ENCODE measurements around the gene ODAD4. TPM values are rescaled to one million over a fixed set of nuclear protein-coding genes. Genes with fewer than 3 reads are reported as not detected.

Gene ODAD4
- total RNA-seq, 1 experiment from 2014 or later: 0.98 TPM

- Histone ChIP-seq H3K4me3 (ENCODE audit: low read depth, low read length) (peak overlapping the region; percentile 66), H3K4me1 (peaks cover 48% of the 10 kb centered on the region), H3K9me3 (no peaks in the 10 kb centered on the region), H3K36me3 (ENCODE audit: control insufficient read depth, insufficient read depth, low read length) (no peaks in the 10 kb centered on the region), H3K27me3 (replicated peaks; ENCODE audit: control insufficient read depth, insufficient read depth, low read length) (no peaks in the 10 kb centered on the region)
- intact Hi-C loops (cut with micrococcal nuclease; ENCODE audit: unreplicated experiment): loop anchor here (2.0 kb wide), 2 partner anchors 49 to 101 kb away; partner anchors contain the start of gene CNP
- H3K9me3 Mint-ChIP-seq (ENCODE audit: unreplicated experiment): no peaks in the 10 kb centered on the region
- no TSS peak for BruUV-seq (replicated peaks)
- ChIA-PET CTCF (interaction anchor here (0.6 to 3.6 kb wide), 8 partner anchors 10 to 132 kb away, joined by 3 to 28 read pairs (median 6); partner anchors contain the start of genes JUP and ODAD4), POLR2A (interaction anchor here (0.8 to 2.8 kb wide), 6 partner anchors 9 to 691 kb away, joined by 3 to 31 read pairs (median 4); partner anchors contain the start of genes JUP, KLHL11, ODAD4 and RETREG3)
- peaks cover 59% of the 10 kb centered on the region for H3K36me3 Mint-ChIP-seq (ENCODE audit: insufficient read depth, unreplicated experiment)
- TF ChIP-seq CTCF (IDR thresholded peaks at IDR 0.05; ENCODE audit: insufficient read depth in 1 of 2, low read depth in 1 of 2, low read length in 1 of 2, severe bottlenecking in 1 of 2, unreplicated experiment in 1 of 2): no peak
- DNase-seq: no peak
- H3K4me3 Mint-ChIP-seq (ENCODE audit: unreplicated experiment): peak overlapping the region; percentile 94
- H3K27ac Mint-ChIP-seq (ENCODE audit: unreplicated experiment): peak overlapping the region; percentile 79
- peaks cover 35% of the 10 kb centered on the region for H3K4me1 Mint-ChIP-seq (ENCODE audit: low read depth, unreplicated experiment)
- no peaks in the 10 kb centered on the region for H3K27me3 Mint-ChIP-seq (ENCODE audit: insufficient read depth, unreplicated experiment)
Observed at GRCh38 chr17:41917679-41918313, 12.6 kb upstream of the ODAD4 start.

GRCh38 chr17:41918314-41919164, 11.9 kb upstream of the ODAD4 start, which contains the start of gene ACLY:
Gene ACLY, minus strand, starts transcription at chr17:41918951. Its CDS starts 5,078 bp downstream, at chr17:41913873.
- CTCF ChIA-PET: interaction anchor here (0.6 to 3.6 kb wide), 6 partner anchors 11 to 132 kb away, joined by 3 to 28 read pairs (median 7); partner anchors contain the start of genes JUP and ODAD4
- no peak for TF ChIP-seq CTCF (IDR thresholded peaks at IDR 0.05; ENCODE audit: insufficient read depth in 1 of 2, low read depth in 1 of 2, low read length in 1 of 2, severe bottlenecking in 1 of 2, unreplicated experiment in 1 of 2)

More at GRCh38 chr17:41918314-41919164, 11.9 kb upstream of the ODAD4 start, which contains the start of gene ACLY:
- intact Hi-C loops (cut with micrococcal nuclease; ENCODE audit: unreplicated experiment): loop anchor here (1.0 to 2.0 kb wide), 3 partner anchors 12 to 100 kb away; partner anchors contain the start of genes CNP and ODAD4
- DNase-seq: peak; percentile 98 to 100
- Histone ChIP-seq H3K4me3 (ENCODE audit: low read depth, low read length) (peak within 1 kb of the TSS; percentile 66), H3K36me3 (ENCODE audit: control insufficient read depth, insufficient read depth, low read length) (no peaks in the 10 kb centered on the region), H3K27me3 (replicated peaks; ENCODE audit: control insufficient read depth, insufficient read depth, low read length) (no peaks in the 10 kb centered on the region), H3K4me1 (peaks cover 47% of the 10 kb centered on the region), H3K9me3 (no peaks in the 10 kb centered on the region)
- no peaks in the 10 kb centered on the region for H3K27me3 Mint-ChIP-seq (ENCODE audit: insufficient read depth, unreplicated experiment)
- TSS peak; percentile 46 for BruUV-seq (replicated peaks)
- H3K27ac Mint-ChIP-seq (ENCODE audit: unreplicated experiment): peak within 1 kb of the TSS; percentile 79
- H3K36me3 Mint-ChIP-seq (ENCODE audit: insufficient read depth, unreplicated experiment): peaks cover 52% of the 10 kb centered on the region
- no peaks in the 10 kb centered on the region for H3K9me3 Mint-ChIP-seq (ENCODE audit: unreplicated experiment)
- H3K4me3 Mint-ChIP-seq (ENCODE audit: unreplicated experiment): peak within 1 kb of the TSS; percentile 94
- POLR2A ChIA-PET: interaction anchor here (0.6 to 2.8 kb wide), 9 partner anchors 11 to 691 kb away, joined by 3 to 31 read pairs (median 4); partner anchors contain the start of genes DNAJC7, JUP, KLHL10 and KLHL11
- H3K4me1 Mint-ChIP-seq (ENCODE audit: low read depth, unreplicated experiment): peaks cover 34% of the 10 kb centered on the region

Data from Caco-2 (cell line).